Progenitor cell of endocrine pancreas (in vitro differentiated cells): ENCODE results near the gene GRB10. TPM values are rescaled to one million over a fixed set of nuclear protein-coding genes. Genes with fewer than 3 reads are reported as not detected.

Experiments used
- DNase-seq: peaks from one replicate; pipeline ENCODE4 v3.0.0; 2021; ENCODE audit warnings: low spot score; ENCODE audit not compliant: unreplicated experiment
- H3K27ac Mint-ChIP-seq: 2 replicates; pipeline ENCODE4 v1.8.0; 2021; ENCODE audit warnings: mild to moderate bottlenecking, moderate library complexity, mixed read lengths
- H3K27me3 Mint-ChIP-seq: 2 replicates; pipeline ENCODE4 v1.8.0; 2021; ENCODE audit warnings: mixed read lengths
- H3K36me3 Mint-ChIP-seq: 2 replicates; pipeline ENCODE4 v1.8.0; 2022; ENCODE audit warnings: mixed read lengths; ENCODE audit not compliant: insufficient read depth
- H3K4me1 Mint-ChIP-seq: 2 replicates; pipeline ENCODE4 v1.8.0; 2021; ENCODE audit warnings: low read depth, mixed read lengths
- H3K4me3 Mint-ChIP-seq: 2 replicates; pipeline ENCODE4 v1.8.0; 2021; ENCODE audit warnings: low read depth, mild to moderate bottlenecking, moderate library complexity, mixed read lengths
- H3K9me3 Mint-ChIP-seq: 2 replicates; pipeline ENCODE4 v1.8.0; 2021; ENCODE audit warnings: low read depth, mixed read lengths
- total RNA-seq: library from RNA; stranded (reverse); gene quantifications from 2 replicates; pipeline ENCODE4 v1.2.1, GENCODE V29; 2021
- TF ChIP-seq, protein P1 (sequence below): fragments of 200-600 bp; sonication (generic); IDR thresholded peaks from one replicate; pipeline ENCODE4 v1.5.0; 2021; ENCODE audit warnings: antibody characterized with exemption, mild to moderate bottlenecking; ENCODE audit not compliant: unreplicated experiment

The GRB10 gene
- total RNA-seq, 1 donor from 2014 or later: 58.4 TPM

DNA sequence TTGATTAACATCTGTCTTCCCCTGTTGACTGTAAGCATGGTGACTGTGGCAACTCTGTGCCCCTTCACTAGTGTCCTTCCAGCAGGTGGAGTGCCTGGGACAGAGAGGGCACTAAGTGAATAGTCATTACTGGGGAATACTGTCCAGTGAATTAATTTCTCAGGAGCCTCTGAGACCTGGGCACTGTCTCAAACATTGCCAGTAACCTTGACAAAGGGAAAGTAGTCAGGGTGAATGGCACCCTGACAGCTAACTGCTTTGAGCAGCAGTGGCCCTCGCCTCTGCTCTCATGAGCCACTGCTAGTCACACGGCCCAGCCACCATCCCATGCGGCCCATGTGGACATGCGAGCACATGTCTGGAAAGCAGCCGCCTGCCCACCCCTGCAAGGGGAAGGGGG, 13.1 kb upstream of the GRB10 start:
- H3K27ac Mint-ChIP-seq: no peak overlapping the region
- TF ChIP-seq, protein P1, sequence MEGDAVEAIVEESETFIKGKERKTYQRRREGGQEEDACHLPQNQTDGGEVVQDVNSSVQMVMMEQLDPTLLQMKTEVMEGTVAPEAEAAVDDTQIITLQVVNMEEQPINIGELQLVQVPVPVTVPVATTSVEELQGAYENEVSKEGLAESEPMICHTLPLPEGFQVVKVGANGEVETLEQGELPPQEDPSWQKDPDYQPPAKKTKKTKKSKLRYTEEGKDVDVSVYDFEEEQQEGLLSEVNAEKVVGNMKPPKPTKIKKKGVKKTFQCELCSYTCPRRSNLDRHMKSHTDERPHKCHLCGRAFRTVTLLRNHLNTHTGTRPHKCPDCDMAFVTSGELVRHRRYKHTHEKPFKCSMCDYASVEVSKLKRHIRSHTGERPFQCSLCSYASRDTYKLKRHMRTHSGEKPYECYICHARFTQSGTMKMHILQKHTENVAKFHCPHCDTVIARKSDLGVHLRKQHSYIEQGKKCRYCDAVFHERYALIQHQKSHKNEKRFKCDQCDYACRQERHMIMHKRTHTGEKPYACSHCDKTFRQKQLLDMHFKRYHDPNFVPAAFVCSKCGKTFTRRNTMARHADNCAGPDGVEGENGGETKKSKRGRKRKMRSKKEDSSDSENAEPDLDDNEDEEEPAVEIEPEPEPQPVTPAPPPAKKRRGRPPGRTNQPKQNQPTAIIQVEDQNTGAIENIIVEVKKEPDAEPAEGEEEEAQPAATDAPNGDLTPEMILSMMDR: no peak
- H3K4me3 Mint-ChIP-seq: no peak overlapping the region
- H3K36me3 Mint-ChIP-seq: peaks cover 2% of the 10 kb centered on the region
- H3K9me3 Mint-ChIP-seq: peaks cover 7% of the 10 kb centered on the region
- peaks cover 9% of the 10 kb centered on the region for H3K4me1 Mint-ChIP-seq
- no peak for DNase-seq
- peaks cover 44% of the 10 kb centered on the region for H3K27me3 Mint-ChIP-seq

DNA sequence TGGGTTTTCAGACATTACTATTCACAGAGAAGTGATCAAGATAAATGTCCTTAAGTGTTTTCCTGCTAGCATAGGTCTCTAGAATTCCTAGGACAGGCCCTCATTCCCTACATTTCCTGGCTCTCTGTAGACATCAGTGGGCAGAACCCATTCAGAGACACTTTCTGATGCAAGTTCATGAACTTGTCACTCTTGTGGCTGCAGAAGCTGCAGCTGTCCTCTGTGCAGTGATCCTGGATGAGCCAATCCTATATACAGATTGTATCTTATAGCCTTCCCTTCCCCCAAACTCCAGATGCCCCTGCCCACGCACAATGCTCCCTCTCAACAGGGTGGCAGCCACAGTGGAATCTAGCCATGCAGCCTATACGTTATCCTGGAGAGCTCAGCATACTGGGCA, 12.6 kb upstream of the GRB10 start:
- no peak for DNase-seq
- peaks cover 2% of the 10 kb centered on the region for H3K36me3 Mint-ChIP-seq
- no peak overlapping the region for H3K4me3 Mint-ChIP-seq
- TF ChIP-seq, protein P1: no peak
- peaks cover 15% of the 10 kb centered on the region for H3K4me1 Mint-ChIP-seq
- H3K27ac Mint-ChIP-seq: no peak overlapping the region
- peaks cover 48% of the 10 kb centered on the region for H3K27me3 Mint-ChIP-seq
- H3K9me3 Mint-ChIP-seq: peaks cover 7% of the 10 kb centered on the region

DNA sequence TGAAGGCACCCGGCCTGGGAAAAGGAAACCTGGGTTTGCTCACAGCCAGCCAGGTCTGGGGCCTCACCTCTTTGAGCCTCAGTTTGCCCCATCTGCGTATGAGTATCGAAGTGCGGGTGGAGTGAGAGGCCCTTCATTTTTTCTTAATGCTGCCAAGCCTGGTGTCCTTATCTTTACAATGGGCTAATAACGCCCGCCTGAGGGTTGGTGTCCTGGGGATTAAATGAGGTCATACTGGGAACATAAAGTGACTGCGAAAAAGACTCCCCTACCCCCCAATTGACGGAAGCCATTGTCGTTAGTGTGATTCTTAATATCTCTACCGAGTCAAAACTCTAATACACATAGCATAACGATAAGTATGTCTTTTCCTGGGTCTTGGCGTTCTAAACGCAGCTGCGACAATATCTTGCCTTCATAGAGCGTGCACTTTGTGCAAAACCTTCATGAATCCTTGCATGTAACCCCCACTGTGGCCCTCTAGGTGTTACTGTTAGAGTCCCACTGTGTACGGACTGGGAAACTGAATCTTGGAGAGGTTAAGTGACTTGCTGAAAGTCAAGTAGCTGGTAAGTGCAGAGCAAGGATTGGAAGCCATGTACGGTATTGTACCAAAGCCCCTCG, 11.4 kb upstream of the GRB10 start:
- peak overlapping the region; percentile 72 for H3K4me3 Mint-ChIP-seq
- H3K36me3 Mint-ChIP-seq: peaks cover 6% of the 10 kb centered on the region
- peak overlapping the region; percentile 86 for H3K27ac Mint-ChIP-seq
- H3K27me3 Mint-ChIP-seq: peaks cover 39% of the 10 kb centered on the region
- TF ChIP-seq, protein P1: no peak
- H3K9me3 Mint-ChIP-seq: peaks cover 7% of the 10 kb centered on the region
- H3K4me1 Mint-ChIP-seq: peaks cover 16% of the 10 kb centered on the region
- no peak for DNase-seq

DNA sequence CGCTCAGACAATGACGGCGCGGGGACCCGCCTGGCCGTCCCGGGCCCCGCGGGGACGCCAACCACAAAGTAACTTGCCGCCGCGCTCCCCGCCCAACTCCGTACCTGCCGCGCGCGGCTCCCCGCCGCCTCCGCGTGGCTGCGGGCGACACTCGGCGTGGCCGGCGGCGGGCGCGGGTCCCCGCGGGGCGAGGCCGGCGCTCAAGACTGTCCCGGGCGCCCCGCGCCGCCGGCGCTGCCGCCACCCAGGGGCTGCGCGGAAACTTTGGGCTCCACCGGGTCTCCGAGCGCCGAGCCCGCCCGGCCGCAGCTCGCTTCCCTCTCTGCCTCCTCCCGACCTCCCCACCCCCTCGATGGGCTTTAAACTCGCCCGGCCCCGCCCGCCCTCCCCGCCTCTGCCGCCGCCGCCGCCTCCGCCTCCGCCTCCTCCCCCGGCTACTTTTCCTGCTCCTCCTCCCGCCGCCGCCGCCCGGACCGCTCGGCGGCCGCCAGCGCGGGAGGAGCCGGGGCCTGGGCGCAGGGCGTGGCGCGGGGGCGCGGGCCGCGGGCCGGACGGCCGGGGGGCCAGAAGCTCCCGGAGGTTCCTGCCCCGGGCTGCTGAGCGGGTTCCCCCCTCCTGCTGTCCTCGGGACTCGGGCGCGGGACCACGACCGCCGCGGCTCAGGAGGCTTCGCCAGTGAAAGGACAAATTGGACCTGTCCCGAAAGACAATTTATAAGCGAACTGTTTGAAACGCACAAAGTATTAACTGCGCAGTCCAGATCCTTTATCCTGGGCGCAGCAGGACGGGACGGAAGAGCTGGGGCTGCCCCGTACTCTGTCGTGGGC, 10.6 kb upstream of the GRB10 start:
- TF ChIP-seq, protein P1: no peak
- DNase-seq: peak; percentile 25
- Mint-ChIP-seq H3K4me1 (peaks cover 16% of the 10 kb centered on the region), H3K4me3 (peak overlapping the region; percentile 72), H3K27me3 (peaks cover 36% of the 10 kb centered on the region), H3K36me3 (peaks cover 5% of the 10 kb centered on the region), H3K27ac (peak overlapping the region; percentile 86), H3K9me3 (peaks cover 3% of the 10 kb centered on the region)

DNA sequence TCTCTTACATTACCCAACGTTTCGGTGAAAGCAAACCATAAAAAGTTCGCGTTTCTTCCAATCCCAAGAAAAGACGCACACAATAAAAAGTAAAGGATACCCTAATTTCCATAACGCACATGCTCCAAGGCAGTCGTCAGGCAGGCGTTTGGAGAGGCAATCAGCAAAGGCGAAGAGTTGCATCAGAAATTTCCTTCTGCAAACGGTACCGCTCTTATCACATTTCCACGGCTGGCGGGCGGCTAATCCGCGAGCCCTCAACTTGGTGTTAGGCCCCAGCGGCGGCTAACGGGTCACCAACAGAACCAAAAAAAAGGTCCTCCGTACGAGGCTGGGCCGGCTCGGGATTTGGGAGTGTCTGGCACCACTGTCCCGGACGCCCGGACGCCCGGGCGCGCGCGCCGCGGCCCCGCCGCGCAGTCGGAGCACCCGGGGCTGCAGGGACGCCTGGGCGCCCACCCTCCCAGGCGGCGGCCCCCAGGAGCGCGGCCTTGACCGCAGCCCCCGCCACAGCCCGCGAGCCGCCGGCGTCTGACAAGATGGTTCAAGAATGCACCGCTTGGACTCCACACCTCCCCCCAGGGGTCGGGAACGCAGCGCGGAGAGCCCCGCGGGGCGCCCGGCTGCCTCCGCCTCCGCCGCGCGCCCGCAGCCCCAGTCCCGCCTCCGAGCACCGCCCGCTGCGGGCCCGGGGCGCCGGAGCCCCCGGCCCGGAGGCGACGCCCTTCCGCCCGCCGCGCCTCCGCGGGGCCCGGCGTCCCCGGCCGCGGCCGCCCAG, 9.8 kb upstream of the GRB10 start:
- H3K36me3 Mint-ChIP-seq: peaks cover 5% of the 10 kb centered on the region
- H3K4me1 Mint-ChIP-seq: peaks cover 16% of the 10 kb centered on the region
- peak overlapping the region; percentile 90 for H3K4me3 Mint-ChIP-seq
- TF ChIP-seq, protein P1: peak; percentile 13
- H3K27ac Mint-ChIP-seq: peak overlapping the region; percentile 95
- H3K9me3 Mint-ChIP-seq: no peaks in the 10 kb centered on the region
- peaks cover 36% of the 10 kb centered on the region for H3K27me3 Mint-ChIP-seq
- DNase-seq: peak; percentile 50
